Epithelial cell of esophagus (primary cell): ENCODE measurements around the gene MVP.
"Not testable (repeated sequence)": the region's sequence is repeated elsewhere in the genome, so short reads cannot be mapped to it uniquely, and the experiment has no call there.

Experiments used
- DNase-seq: peaks from one replicate; pipeline ENCODE4 v3.0.0; 2010; ENCODE audit warnings: low read depth
- H3K4me3 ChIP-seq: 2 replicates; pipeline ENCODE4 v1.5.1; 2011; ENCODE audit warnings: mild to moderate bottlenecking, low read length, control low read depth
- TF ChIP-seq, protein P1 (sequence below): IDR thresholded peaks from 2 replicates; pipeline ENCODE4 v1.5.1; 2011; ENCODE audit warnings: low read depth, mild to moderate bottlenecking, low read length, control low read depth, inconsistent platforms; ENCODE audit not compliant: insufficient read depth; ENCODE audit errors: missing control alignments

MVP gene

DNA sequence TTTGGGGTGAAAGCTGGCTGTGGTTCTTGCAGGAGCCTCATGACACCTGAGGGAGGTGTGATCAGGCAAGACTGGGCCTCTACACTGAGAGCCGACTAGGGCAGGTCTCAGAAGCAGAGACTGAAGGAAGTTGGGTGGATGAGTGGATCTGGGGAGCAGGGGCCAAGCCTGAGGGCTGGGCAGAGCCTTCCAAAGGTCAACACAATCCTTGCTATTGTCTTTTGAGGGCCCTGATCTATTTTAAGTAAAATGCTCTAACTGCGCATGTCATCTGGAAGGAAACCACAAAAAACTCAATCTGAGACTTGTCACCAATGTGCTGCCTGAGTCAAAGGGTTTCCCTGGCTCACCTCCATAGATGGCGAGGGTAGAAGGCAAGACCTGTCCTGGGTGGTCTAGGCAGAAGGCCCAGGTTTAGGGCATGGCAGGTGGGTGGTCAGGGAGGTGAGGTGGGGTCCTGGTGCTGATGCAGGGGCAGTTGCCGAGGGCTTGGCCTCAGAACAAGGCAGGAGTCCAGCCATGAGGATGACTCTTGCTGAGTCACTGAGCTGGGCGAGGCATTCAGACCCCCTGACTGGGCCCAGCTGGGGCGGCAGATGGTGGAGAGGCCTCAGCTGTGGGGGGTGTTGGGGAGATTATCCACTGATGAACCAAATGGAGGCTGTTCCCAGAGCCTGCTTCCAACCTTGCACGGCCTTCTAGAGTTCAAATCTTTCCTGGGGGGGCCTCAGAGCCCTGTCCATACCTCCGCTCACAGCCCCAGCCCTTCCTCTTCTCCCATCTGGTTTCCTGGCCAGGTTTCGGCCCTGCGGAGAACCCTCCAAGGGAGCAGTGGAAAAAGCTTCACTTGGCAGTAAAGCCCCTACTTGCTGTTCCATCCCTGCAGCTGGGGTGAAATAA, 5.1 kb downstream of the MVP start:
- DNase-seq: no peak
- H3K4me3 ChIP-seq: no peak overlapping the region
- TF ChIP-seq, protein P1, sequence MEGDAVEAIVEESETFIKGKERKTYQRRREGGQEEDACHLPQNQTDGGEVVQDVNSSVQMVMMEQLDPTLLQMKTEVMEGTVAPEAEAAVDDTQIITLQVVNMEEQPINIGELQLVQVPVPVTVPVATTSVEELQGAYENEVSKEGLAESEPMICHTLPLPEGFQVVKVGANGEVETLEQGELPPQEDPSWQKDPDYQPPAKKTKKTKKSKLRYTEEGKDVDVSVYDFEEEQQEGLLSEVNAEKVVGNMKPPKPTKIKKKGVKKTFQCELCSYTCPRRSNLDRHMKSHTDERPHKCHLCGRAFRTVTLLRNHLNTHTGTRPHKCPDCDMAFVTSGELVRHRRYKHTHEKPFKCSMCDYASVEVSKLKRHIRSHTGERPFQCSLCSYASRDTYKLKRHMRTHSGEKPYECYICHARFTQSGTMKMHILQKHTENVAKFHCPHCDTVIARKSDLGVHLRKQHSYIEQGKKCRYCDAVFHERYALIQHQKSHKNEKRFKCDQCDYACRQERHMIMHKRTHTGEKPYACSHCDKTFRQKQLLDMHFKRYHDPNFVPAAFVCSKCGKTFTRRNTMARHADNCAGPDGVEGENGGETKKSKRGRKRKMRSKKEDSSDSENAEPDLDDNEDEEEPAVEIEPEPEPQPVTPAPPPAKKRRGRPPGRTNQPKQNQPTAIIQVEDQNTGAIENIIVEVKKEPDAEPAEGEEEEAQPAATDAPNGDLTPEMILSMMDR: no peak

DNA sequence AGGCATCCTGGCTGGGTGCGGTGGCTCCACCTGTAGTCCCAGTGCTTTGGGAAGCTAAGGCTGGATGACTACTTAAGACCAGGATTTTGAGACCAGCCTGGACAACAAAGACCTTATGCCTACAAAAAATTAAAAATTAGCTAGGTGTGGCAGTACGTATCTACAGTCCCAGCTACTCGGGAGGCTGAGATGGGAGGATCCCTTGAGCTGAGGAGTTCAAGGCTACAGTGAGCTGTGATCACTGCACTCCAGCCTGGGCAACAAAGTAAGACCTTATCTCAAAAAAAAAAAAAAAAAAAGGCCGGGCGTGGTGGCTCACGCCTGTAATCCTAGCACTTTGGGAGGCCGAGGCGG, 6.1 kb downstream of the MVP start:
- DNase-seq: no peak
- TF ChIP-seq, protein P1: no peak
- H3K4me3 ChIP-seq: no peak overlapping the region

DNA sequence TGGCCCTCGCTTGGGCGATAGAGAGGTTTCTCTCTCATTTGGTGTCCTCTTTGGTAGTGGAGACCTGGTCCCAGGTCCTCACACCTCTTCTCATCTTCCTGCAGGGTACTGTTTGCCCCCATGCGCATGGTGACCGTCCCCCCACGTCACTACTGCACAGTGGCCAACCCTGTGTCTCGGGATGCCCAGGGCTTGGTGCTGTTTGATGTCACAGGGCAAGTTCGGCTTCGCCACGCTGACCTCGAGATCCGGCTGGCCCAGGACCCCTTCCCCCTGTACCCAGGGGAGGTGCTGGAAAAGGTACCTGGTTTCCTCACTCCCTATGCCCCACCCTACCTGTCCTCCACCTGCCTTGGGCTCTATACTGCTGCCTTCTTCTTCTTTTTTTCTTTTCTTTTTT, 10.5 kb downstream of the MVP start:
- no peak for DNase-seq
- TF ChIP-seq, protein P1: no peak
- no peak overlapping the region for H3K4me3 ChIP-seq

DNA sequence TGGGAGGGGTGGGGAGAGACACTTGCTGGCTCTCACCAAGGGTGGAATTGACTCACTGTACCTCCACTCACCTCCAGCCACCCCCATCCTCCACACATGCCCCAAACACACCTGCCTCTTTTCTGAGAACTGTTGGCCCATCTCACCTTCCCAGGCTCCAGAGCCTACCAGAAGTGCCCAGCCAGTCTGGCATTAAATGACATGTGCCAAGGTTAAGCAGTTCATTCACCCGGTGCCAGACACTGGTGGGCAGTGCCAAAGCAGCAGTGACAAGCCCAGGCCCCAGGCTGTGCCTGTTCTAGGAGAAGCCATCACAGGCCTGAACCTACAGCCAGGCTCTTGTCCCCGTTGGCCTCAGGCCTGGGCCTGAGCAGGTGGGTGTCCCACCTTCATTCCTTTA, 11.2 kb downstream of the MVP start:
- DNase-seq: no peak
- TF ChIP-seq, protein P1: no peak
- H3K4me3 ChIP-seq: no peak overlapping the region

DNA sequence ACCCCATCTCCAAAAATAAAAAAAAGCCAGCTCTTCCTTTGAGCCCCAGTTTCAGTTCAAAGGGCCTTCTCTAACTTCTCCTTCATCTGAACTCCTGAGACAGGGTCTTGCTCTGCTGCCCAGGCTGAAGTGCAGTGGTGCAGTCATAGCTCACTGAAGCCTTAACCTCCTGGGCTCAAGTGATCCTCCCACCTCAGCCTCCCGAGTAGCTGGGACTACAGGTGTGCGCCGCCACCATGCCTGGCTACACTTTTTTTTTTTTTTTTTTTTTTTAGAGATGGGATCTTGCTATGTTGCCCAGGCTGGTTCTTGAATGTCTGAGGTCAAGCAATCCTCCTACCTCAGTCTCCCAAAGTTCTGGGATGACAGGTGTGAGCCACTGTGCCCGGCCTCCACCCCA, 13.0 kb downstream of the MVP start:
- not testable (repeated sequence) for DNase-seq, H3K4me3 ChIP-seq

DNA sequence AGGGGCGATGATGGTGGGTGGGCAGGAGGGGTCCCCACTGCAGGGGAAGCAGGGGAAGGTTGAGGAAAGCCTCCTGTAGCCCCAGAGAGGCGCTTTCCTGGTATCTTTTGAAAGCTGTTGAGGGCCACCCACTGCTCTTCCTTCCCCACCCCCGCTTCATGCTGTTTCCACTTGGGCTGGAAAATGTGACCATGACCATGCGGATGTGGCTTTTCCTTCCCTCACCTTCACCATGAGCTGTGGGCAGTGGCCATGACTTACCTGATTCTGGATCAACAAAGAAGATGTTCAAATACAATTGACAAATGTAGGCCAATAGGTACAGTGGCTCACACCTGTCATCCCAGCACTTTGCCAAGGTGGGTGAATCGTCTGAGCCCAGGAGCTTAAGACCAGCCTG, 13.8 kb downstream of the MVP start:
- TF ChIP-seq, protein P1: no peak
- no peak overlapping the region for H3K4me3 ChIP-seq
- DNase-seq: no peak

DNA sequence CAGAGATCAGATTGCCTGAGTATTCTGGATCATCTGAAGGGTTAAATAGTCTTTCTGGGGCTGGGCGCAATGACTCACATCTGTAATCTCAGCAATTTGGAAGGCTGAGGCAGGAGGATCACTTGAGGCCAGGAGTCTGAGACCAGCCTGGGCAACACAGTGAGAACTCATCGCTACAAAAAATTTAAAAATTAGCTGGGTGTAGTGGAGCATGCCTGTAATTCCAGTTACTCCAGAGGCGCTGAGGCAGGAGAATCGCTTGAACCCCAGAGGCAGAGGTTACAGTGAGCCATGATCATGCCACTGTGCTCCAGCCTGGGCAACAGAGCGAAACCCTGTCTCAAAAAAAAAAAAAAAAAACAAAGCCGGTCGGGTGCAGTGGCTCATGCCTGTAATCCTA, 15.7 kb downstream of the MVP start:
- DNase-seq: no peak
- H3K4me3 ChIP-seq: no peak overlapping the region
- TF ChIP-seq, protein P1: no peak
